NCI-H2171 treated with DMSO at 0.1 percent for 48 hours (cell line): ENCODE measurements around the gene AUTS2.
A peak's percentile ranks its signal among the peaks of the same experiment; 100 is the strongest.

Source experiments
- DNase-seq: peaks from one replicate; lab custom pipeline; 2025; lab: John Stamatoyannopoulos, UW

Gene AUTS2

DNA sequence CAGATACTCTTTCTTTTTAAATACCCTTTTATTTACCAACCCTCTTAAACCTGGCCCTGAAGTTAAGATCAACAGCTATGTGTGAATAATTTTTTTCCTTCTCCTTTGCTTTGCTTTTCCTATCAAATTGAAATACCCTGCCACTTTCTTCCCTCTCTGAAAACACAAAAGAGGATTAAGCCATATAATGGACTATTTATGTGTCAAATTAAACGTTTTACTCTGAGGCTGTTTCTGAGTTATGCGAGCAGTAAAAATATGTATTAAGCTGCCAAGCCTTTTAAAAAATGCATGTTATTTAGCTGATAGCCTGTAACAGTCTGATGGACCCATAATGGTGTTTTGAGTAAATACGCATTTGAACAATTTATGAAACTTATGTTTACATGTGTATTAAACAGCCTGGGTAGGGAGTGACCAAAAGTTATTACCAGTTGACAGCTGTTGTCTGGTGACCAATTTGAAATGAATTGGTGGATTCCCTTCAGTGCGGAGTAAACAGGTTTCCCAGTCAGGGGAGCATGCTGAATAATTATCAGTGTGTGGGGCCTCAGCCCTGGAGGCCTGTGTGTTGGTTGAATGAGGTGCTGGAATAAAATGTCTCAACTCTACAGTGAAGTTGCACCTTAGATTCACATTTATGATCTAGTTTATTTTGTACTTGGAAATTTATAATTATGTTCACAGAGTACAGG is 89.6 kb downstream of the AUTS2 start:
- DNase-seq: no peak

- DNase-seq: no peak
Observed at GRCh38 chr7:69690329-69690728, 92.1 kb downstream of the AUTS2 start.

DNA sequence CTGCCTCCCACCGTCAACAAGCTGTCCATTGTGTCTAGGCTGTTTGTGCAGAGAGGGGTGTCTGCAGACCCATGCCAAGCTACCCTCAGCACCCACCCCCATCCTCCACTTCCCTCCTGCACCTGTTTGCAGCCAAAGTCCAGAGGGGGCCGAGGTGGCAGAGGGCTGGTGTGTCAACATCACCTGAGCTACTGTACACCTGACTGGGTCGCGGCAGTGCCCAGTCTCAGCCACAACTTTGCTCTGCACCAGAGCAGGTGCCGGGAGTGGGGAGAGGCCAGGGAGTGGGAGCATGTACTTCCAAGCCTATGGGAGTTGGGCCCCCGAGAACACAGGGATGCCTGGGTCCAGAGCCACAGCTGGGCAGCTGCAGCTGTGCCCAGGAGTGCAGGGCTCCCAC is 93.1 kb downstream of the AUTS2 start:
- no peak for DNase-seq

GRCh38 chr7:69691734-69692133 is 93.5 kb downstream of the AUTS2 start:
- DNase-seq: peak; percentile 68

GRCh38 chr7:69692611-69693010 is 94.3 kb downstream of the AUTS2 start:
- DNase-seq: no peak

DNA sequence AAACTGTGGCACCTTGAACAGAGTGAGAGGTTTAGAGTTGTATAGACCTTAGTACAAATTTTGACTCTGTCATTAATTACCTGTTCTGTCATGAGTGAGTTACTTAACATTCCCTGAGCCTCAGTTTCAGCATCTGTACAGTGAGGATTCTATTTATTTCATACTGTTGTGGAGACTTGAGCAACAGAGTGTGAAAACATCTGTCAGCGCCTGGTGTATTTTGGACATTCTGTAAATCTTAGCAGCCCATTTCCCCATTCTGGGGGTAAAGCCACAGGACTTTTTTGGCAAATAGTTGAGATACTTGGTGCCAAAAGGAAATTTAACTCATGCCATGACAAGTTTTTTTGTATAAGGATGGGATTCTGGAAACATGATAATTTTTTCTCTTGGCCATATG is 94.8 kb downstream of the AUTS2 start:
- no peak for DNase-seq

GRCh38 chr7:69696054-69696591 is 97.8 kb downstream of the AUTS2 start:
- DNase-seq: no peak

GRCh38 chr7:69696686-69697685 is 98.7 kb downstream of the AUTS2 start:
- no peak for DNase-seq

GRCh38 chr7:69698109-69698825 is 100.0 kb downstream of the AUTS2 start:
- DNase-seq: no peak

DNA sequence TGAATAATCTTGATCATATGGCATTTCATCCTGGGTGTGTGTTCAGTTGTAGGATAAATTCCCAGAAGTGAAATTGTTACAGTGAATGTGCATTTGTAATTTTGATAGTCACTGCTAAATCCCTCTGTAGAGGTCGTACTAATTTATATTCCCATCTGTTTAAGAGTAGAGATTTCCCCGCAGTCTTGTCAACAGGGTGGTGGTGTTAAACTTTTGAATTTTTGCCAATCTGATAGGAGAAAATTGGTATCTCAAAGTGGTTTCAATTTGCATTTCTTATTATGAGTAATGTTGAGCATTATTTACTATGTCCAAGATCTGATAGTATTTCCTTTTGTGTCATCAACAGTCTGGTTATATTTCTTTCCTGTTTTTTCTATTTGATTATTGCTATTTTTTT is 101.7 kb downstream of the AUTS2 start:
- DNase-seq: peak; percentile 50

DNA sequence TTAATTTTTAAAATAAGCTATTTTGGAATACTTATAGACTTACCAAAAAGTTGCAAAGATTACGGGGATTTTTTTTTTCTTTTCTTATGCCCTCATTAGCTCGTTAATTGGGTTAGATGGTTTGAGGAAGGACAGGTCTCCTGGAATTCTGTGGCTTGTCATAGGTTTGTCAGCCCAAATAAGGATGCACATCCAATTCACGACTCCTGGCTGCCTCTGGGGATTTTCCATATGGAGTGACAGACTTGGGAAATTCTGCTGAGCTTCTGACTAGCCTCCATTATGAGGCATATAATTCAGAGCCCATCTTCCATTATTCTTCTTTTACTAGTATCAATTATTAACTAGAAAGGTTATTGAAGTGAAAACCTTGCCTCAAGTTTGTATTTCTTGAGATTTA is 102.1 kb downstream of the AUTS2 start:
- DNase-seq: peak; percentile 79

GRCh38 chr7:69701288-69701687 is 103.0 kb downstream of the AUTS2 start:
- DNase-seq: no peak

- DNase-seq: no peak
Observed at GRCh38 chr7:69702357-69702756, 104.1 kb downstream of the AUTS2 start.

DNA sequence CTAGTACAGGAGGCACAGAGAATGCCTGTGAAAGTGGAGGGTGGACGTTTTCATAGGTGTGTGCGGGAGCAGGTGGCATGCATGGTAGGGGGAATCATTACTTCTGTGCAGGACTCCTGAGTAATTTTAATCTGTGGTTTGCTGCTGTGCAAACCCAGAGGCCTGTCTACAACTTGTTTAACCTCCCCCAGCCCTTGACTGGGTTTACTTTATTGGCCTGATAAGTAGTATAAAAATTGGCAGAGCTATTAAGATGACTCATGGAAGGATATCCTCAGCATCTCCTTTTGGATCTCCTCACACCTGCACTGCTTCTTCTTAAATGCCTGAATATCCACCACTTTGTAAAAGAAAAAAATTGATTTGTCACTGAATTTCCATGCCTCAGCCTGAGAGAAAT is 104.8 kb downstream of the AUTS2 start:
- no peak for DNase-seq

GRCh38 chr7:69706070-69706469 is 107.8 kb downstream of the AUTS2 start:
- no peak for DNase-seq

- DNase-seq: no peak
Observed at GRCh38 chr7:69708857-69709256, 110.6 kb downstream of the AUTS2 start.

GRCh38 chr7:69710768-69711438 is 112.6 kb downstream of the AUTS2 start:
- DNase-seq: no peak

GRCh38 chr7:69714886-69715576 is 116.8 kb downstream of the AUTS2 start:
- no peak for DNase-seq

- no peak for DNase-seq
Observed at GRCh38 chr7:69717221-69717620, 118.9 kb downstream of the AUTS2 start.

- no peak for DNase-seq
Observed at GRCh38 chr7:69719717-69720116, 121.4 kb downstream of the AUTS2 start.

- peak; percentile 29 for DNase-seq
Observed at GRCh38 chr7:69722843-69723242, 124.6 kb downstream of the AUTS2 start.
